ENCODE data around the gene FAM149A. TPM values are rescaled to one million over a fixed set of nuclear protein-coding genes. Genes with fewer than 3 reads are reported as not detected.

Gene FAM149A
- total RNA-seq, 2 donors from 2014 or later, result 12.9 to 27.0 TPM

GRCh38 chr4:186159613-186160012 lies 55.1 kb downstream of the FAM149A start:
- Histone ChIP-seq H3K4me1 (replicated peaks) (no peaks in the 10 kb centered on the region), H3K9me3 (no peaks in the 10 kb centered on the region), H3K4me3 (no peak overlapping the region), H3K27me3 (replicated peaks; ENCODE audit: insufficient read depth) (no peaks in the 10 kb centered on the region), H3K36me3 (no peaks in the 10 kb centered on the region), H3K27ac (no peak overlapping the region)
- no peak for DNase-seq (ENCODE audit: low spot score)
- TF ChIP-seq CTCF (IDR thresholded peaks at IDR 0.05) (no peak), POLR2A (IDR thresholded peaks at IDR 0.05) (no peak), POLR2AphosphoS5 (IDR thresholded peaks at IDR 0.05) (no peak)
- 66% methylated on average over 6 of the region's 6 CpGs for WGBS
- intact Hi-C loops (cut with DNase I), result no loop called here

- no peaks in the 10 kb centered on the region for H3K27me3 ChIP-seq (replicated peaks; ENCODE audit: insufficient read depth)
- no peaks in the 10 kb centered on the region for H3K4me1 ChIP-seq (replicated peaks)
- no peaks in the 10 kb centered on the region for H3K36me3 ChIP-seq
- no peaks in the 10 kb centered on the region for H3K9me3 ChIP-seq
- H3K27ac ChIP-seq, result no peak overlapping the region
- intact Hi-C loops (cut with DNase I), result no loop called here
- TF ChIP-seq CTCF (IDR thresholded peaks at IDR 0.05) (no peak), POLR2AphosphoS5 (IDR thresholded peaks at IDR 0.05) (no peak), POLR2A (IDR thresholded peaks at IDR 0.05) (no peak)
- no peak for DNase-seq (ENCODE audit: low spot score)
- no peak overlapping the region for H3K4me3 ChIP-seq
- 42% methylated on average over 6 of the region's 6 CpGs for WGBS
These were observed 56.6 kb downstream of the FAM149A start for GRCh38 chr4:186161138-186161537.

- no peak overlapping the region for H3K27ac ChIP-seq
- H3K9me3 ChIP-seq, result no peaks in the 10 kb centered on the region
- H3K4me3 ChIP-seq, result no peak overlapping the region
- TF ChIP-seq POLR2AphosphoS5 (IDR thresholded peaks at IDR 0.05) (no peak), CTCF (IDR thresholded peaks at IDR 0.05) (no peak), POLR2A (IDR thresholded peaks at IDR 0.05) (no peak)
- DNase-seq (ENCODE audit: low spot score), result no peak
- intact Hi-C loops (cut with DNase I), result no loop called here
- whole genome bisulfite sequencing, result 89% methylated on average over 15 of the region's 15 CpGs
- H3K27me3 ChIP-seq (replicated peaks; ENCODE audit: insufficient read depth), result no peaks in the 10 kb centered on the region
- no peaks in the 10 kb centered on the region for H3K36me3 ChIP-seq
- H3K4me1 ChIP-seq (replicated peaks), result no peaks in the 10 kb centered on the region
These were observed 62.5 kb downstream of the FAM149A start for GRCh38 chr4:186166852-186167512.

- intact Hi-C loops (cut with DNase I), result no loop called here
- Histone ChIP-seq H3K36me3 (no peaks in the 10 kb centered on the region), H3K4me3 (no peak overlapping the region), H3K27me3 (replicated peaks; ENCODE audit: insufficient read depth) (no peaks in the 10 kb centered on the region), H3K4me1 (replicated peaks) (no peaks in the 10 kb centered on the region), H3K9me3 (no peaks in the 10 kb centered on the region), H3K27ac (no peak overlapping the region)
- DNase-seq (ENCODE audit: low spot score), result no peak
- WGBS, result 89% methylated on average over 5 of the region's 5 CpGs
- TF ChIP-seq CTCF (IDR thresholded peaks at IDR 0.05), result no peak
These were observed 63.1 kb downstream of the FAM149A start for GRCh38 chr4:186167605-186168004.

- H3K36me3 ChIP-seq, result no peaks in the 10 kb centered on the region
- 92% methylated on average over 9 of the region's 9 CpGs for WGBS
These were observed 64.2 kb downstream of the FAM149A start for GRCh38 chr4:186168750-186169149.

More at GRCh38 chr4:186168750-186169149, 64.2 kb downstream of the FAM149A start:
- no peak for DNase-seq (ENCODE audit: low spot score)
- Histone ChIP-seq H3K4me3 (no peak overlapping the region), H3K27me3 (replicated peaks; ENCODE audit: insufficient read depth) (no peaks in the 10 kb centered on the region), H3K9me3 (no peaks in the 10 kb centered on the region), H3K27ac (no peak overlapping the region), H3K4me1 (replicated peaks) (no peaks in the 10 kb centered on the region)
- TF ChIP-seq POLR2AphosphoS5 (IDR thresholded peaks at IDR 0.05) (no peak), POLR2A (IDR thresholded peaks at IDR 0.05) (no peak), CTCF (IDR thresholded peaks at IDR 0.05) (no peak)
- intact Hi-C loops (cut with DNase I), result no loop called here
